ENCODE measurements around the gene PIK3AP1.

- TF ChIP-seq MYC (CRISPR knock-in tag; IDR thresholded peaks at IDR 0.05; ENCODE audit: borderline replicate concordance), result no peak
- no peak for TF ChIP-seq ZNF20 (CRISPR knock-in tag; IDR thresholded peaks at IDR 0.05)
- no peak for TF ChIP-seq MTA1 (CRISPR knock-in tag; IDR thresholded peaks at IDR 0.05; ENCODE audit: borderline replicate concordance)
- TF ChIP-seq GRHL1 (CRISPR knock-in tag; conservative IDR thresholded peaks at IDR 0.05), result no peak
- TF ChIP-seq MTA3 (CRISPR knock-in tag; IDR thresholded peaks at IDR 0.05), result no peak
These were observed 171.7 kb downstream of the PIK3AP1 start for GRCh38 chr10:96548589-96548988.
